Stimulated activated CD4-positive, alpha-beta T cell treated with anti-CD3 and anti-CD28 coated beads, Interleukin-15, amount 100 ng/mL, for 24 hours (primary cell): ENCODE measurements around the gene MYCN.

Experiments
- DNase-seq: peaks from one replicate; pipeline ENCODE4 v3.0.0-alpha.2; 2020

MYCN gene

DNA sequence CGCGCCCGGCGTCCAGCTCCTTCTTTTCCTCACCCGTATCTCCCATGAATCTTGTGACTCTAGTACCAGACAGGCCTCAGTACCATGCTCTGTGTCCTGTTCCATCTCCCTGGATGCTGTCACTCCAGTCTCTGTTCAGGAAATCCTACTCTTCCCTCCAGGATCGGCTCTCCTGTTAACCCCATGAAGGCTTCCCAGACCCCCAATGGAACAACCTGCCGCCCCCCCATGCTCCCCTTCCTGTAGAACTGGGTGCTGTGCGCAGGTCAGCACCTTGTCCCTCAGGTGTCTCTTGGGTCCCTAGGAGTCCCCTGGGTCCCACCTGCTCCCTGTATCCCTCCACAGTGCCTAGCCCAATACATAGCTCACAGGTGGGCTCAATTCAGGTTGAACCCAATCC, 41.3 kb downstream of the MYCN start:
- DNase-seq, result no peak

DNA sequence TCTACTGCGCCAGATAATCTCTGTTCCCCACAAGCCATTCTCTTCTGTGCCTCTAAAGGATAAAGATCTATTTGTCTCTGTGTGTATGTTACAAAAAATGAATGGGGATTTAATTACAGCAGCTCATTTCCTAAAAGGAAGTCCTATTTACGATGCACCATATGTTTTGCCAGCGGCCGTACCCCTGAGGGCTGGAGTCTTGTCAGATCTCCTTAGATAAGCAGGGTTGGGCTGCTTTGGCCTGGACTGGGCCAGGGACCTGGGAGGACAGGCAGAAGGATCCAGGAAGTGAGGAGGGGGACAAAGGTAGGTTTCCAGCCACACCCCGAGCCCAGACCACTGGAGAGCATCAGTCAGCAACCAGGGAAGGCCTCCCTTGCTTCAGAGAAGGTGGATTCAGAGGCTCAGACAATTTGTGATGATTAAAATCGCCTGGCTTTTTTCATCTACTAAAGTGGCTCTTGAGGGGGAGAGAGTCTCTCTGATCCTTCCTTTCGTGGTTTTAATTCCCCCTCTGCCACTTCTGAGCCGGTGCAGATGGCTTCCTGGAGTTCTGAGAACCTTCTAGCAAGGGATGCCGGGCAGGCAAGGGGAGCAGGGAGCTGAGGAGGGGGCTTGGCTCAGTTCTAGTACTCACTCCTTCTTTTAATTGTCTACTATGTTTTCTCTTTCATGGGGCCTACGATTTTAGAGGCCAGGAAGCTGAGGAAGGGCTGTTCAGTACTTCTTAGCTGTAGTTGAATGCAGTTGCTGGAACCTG, 42.1 kb downstream of the MYCN start:
- no peak for DNase-seq

DNA sequence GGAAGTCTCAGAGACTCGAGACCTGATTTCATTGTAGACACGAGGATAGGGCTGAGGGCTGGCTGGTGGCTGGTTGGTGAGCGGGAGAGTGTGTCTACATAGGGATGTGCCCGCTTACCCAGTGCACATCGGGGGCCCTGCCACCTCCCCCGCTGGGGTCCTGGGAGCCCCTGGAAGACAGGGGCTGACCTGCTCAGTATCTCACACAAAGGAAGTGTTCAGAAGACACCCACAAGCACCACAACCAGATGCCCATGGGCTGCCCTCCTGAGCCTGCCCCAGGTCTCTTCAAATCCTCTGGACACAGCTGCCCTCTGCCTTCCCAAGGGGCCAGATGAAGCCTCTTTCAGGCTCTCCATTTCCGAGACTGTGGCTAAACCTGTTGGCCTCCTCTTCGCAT, 43.1 kb downstream of the MYCN start:
- DNase-seq, result no peak

DNA sequence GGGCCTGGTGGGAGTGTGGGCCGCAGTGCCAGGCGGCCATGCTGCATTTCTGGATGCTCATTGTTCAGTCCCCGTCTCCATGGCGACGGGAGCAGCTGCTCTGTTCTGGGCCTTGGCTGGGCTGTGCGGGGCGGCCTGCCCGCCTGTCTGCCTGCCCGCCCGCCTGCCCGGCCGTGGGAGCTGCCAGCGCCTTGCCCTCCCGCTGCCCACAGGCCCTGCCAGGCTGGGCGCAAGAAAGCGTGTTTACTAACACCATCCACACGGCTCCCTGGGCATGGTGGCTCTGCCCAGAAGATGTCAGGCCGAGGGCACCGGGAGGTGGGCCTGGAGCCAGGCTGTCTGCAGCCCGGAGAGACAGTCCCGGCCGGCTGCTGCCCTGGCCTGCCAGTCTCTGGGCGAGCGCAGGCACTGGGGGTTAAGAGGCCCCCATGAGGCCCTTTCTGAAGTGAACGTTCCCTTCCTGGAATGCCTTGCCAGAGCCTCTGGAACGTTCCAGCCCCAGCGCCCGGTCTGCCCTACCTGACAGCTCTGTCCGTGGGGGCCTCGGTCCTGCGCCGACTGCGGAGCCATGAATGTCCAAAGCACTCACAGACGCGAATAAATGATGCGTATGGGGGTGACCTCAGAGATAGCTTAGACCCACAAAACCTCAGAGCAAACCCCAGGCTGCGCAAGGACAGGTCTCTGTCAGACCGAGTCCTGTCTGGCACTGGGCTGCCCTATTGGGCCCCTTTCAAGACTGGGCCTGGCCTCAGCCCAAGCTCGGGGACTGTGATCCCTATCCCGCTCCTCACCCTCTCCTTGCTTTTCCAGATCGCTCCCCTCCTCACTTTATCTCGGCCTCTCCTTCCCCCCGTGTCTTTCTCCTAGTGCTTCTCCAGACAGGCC, 44.3 kb downstream of the MYCN start:
- DNase-seq, result no peak

DNA sequence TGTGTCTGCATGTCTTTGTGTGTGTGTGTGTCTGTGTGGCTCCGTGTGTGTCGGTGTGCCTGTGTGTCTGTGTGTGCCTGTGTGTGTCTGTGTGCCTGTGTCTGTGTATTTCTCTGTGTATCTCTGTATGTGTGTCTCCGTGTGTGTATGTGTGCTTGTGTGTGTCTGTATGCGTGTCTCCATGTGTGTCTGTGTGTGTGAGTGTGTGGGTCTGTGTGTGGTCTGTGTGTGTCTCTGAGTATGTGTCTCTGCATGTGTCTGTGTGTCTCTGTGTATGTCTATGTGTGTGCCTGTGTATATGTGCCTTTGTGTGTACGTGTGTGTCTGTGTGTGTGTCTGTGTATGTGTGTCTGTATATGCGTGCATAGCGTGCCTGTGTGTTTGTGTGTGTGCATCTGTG, 45.2 kb downstream of the MYCN start:
- DNase-seq, result no peak

DNA sequence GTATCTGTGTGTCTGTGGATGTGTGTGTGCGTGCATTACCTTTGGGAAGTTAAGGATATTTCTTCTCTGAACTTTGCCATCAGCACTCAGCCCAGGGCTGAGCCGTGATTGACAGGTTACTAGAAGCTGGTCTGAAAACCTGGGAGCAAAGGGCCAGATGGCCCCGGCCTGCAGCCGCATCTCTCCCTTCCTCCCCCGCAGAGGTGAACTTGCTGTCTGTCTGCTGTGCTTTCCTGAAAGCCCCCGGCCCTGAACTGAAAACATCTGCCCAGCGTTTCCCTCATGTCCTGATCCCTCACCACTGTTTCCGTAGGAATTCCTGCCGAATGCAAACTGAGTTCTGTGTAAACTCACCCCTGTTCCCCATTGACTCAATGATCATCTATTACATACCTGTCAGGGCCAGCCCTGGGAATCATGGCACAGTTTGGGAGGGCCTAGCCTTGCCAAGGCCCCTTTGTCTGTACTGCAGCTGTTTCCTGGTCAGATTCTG, 45.8 kb downstream of the MYCN start:
- no peak for DNase-seq

DNA sequence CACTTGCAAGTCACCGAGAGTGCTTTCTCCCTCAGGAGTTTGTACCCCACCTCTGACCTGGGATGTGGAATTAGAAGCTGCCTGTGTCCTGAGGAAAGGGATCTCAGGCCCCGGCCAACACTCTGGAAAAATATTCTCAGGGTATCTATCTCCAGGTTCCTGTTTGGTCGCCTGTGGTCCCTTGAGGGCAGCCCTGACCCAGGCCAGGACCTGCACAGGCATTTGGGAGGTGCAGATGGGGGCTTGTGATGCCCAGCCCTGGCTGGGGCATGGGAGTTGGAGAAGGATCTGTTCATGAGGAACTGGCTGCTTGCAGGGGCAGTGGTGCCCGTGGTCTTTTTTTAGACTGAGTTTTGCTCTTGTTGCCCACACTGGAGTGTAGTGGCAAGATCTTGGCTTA, 46.3 kb downstream of the MYCN start:
- no peak for DNase-seq

DNA sequence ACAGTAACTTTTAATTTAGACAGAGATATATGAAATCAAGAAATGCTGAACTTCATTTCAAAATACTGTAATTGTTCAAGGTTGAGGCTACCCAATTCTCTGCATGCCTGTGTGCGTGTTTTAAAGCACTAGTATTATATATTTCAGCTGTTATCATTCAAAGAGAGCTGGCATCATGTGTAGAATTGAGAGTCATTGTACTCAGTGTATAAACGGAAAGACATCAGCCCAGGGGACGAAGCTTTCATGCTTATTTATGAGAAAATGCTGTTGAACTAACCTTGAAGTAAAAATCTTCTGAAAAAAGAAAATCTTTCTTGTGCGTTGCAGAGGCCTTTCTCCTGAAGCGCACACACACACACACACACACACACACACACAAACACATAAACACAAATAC, 48.4 kb downstream of the MYCN start:
- DNase-seq, result no peak

DNA sequence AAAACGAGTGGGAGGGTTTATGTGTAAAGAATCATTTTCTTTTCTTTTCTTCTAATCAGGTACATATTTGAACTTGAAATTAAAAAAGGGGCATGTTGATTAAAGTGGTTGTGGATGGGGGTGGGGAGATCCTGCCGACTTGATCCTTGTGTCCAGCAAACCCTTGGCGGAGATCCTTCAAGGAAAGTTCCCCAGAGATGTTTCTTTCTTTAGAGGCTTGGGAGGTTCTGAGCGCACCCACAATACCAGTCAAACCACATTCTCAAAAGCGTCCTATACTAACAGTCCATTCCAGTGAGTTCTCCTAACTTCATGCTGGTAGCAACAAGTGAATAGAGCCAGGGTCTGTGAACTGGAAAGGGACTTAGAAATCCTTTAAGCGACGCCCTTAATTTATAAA, 49.2 kb downstream of the MYCN start:
- no peak for DNase-seq

DNA sequence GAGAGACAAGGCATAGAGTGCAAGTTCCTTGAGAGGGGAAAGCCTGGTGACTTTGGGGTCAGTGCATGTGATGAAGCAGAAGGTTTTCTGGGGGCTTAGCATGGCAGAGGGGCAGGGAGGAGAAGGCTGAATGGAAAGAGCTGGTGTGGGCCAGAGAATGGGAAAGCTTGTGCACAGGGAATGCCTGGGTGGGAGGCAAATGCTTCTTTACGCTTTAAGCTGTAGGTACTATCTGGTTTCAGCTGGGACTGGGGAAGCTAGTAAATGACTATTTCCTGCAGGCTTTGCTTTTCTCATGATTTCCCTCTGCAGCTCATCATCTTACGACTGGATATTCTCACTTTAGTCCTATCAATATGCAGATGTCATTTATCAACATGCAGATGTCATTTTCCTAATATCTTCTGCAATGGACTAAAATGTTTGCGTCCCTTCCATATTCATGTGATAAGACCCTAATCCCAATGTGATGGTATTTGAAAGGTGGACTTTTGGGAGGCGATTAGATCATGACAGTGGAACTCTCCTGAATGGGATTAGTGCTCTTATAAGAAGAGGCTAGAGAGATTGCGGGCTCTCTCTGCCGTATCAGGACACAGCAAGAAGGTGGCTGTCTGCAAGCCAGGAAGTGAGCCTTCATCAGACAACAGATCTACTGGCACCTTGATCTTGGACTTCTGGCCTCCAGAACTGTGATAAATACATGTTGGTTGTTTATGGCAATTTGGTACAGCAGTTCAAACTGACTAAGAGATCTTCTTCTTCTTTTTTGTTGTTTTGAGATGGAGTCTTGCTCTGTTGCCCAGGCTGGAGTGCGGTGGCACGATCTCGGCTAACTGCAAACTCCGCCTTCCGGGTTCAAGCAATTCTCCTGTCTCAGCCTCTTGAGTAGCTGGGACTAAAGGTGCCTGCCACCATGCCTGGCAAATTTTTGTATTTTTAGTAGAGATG, 50.1 kb downstream of the MYCN start:
- no peak for DNase-seq

DNA sequence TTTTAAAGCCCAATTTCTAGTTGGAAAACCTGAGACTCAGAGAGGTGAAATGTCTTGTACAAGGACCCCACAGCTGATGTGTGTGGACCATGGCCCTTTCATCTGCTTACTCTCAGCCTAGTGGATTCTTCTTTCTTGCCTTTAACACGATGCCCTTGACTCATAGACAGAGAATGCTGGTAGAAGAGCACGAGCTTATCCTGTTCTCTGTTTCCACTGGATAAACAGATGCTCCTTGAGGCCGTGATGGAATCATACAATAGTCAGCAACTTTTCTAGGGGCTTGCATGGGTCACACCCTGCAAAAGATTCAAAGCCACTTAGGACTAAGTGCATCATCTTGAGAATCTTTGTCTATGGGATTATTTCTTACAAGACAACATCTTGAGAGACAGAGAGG, 50.9 kb downstream of the MYCN start:
- no peak for DNase-seq

DNA sequence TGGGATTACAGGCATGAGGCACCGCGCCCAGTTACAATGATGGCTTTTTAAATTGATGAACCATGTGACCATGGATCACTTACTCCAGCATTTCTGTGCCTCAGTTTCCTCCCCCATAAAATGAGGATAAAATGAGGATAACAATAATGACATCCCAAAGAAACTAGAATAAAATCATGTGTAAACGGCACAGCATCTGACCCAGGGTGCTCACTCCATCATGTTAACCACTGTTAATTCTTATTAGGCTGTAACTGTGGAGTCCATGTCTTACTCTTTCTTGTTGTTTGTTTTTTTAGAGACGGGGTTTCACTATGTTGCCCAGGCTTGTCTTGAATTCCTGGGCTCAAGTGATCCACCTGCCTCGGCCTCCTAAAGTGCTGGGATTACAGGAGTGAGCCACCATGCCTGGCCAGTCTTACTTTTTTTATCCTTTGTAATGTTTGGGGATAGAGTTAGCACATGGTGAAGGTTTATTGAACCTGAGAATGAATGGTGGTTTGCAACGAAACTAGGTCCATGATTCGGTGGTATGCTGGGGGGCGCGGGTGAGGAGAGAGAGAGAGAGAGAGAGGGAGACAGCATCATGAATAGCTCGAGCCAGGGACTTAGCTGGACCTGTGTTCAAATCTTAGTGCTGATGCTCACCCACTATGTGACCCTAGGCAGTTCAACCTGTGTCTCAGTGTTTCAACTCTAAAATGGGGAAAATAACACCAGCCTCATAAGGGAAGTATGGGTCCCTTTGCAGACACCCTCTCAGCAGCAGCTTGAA, 52.3 kb downstream of the MYCN start:
- DNase-seq, result no peak

DNA sequence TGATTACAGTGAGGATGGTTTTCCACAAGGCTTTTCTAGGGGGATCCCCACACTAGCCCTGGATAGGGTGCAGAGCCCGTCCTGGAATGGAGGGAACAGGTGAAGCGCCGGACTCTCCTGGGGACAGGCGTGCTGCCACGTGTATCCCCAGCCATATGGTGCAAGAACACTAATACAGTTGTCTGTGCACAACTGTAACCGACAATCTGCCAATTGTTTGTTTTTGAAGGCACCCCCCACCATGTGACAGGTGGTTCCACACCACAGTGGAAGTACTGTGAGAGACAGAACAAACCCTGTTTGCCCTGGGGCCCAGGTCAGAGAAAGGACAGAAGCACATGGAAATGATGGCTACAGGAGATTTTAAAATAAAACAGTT, 52.9 kb downstream of the MYCN start:
- DNase-seq, result no peak

DNA sequence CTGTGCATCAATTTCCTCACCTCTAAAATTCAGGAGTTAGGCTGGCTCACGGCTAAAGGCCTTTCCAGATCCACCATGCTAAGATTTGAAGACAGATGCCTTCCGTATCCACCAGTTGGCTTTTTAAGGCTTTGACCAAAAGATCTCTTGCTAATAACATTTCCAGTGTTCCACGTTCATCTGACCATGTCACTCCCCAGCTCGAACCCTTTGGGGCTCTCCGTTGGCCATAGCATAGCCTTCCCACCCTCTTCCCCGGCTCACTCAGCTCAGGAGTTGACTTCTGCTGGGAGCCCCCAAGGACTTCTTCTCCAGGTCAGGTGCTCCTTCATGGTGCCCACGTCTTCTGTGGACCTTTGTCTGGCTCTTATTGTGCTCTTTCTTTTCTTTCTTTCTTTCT, 53.3 kb downstream of the MYCN start:
- DNase-seq, result no peak

DNA sequence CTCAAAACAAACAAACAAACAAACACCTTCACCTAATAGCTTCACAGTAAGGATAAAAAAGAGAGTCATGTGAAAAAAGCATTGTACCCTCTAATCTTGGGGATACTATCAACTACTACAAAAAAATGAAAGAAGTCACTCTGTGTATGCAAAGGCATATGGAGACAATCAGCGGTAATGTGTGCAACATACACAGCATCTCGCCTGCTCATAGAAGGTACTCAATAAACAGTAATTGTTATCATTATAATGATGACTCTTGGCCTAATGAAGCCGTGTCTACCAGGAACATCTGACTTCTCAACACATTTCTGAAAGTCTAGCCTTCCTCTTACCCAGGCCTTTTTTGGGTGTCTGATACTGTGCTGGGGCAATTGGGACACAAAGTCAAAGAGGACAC, 55.3 kb downstream of the MYCN start:
- no peak for DNase-seq
